CD14-positive monocyte (primary cell): ENCODE measurements around the gene NTMT2. TPM values are rescaled to one million over a fixed set of nuclear protein-coding genes. Genes with fewer than 3 reads are reported as not detected.

Source experiments
- DNase-seq, 3 donors: peaks; one replicate each; pipeline ENCODE4 v3.0.0-alpha.2; 2011 to 2022
- H2AFZ ChIP-seq: 2 replicates; pipeline ENCODE4 v1.6.0; 2012; ENCODE audit warnings: mild to moderate bottlenecking, low read depth, low read length, inconsistent platforms; ENCODE audit not compliant: insufficient read depth, poor library complexity, severe bottlenecking
- H3K27ac ChIP-seq, 2 donors: 1 replicate in 1 of 2; 2 replicates in 1 of 2; pipeline ENCODE4 v1.5.1; 2012 to 2013; ENCODE audit warnings: low read length in 2 of 2, control low read depth in 1 of 2, inconsistent platforms in 1 of 2, low read depth in 1 of 2, mild to moderate bottlenecking in 1 of 2
- H3K27me3 ChIP-seq, 2 donors: one replicate each; pipeline versions ENCODE4 v1.6.0 to v1.6.1; 2011 to 2013; ENCODE audit warnings: low read length in 2 of 2; ENCODE audit not compliant: control insufficient read depth in 2 of 2, insufficient read depth in 2 of 2
- H3K36me3 ChIP-seq, 2 donors: replicated peaks in 1 of 2; 1 replicate in 1 of 2; 2 replicates in 1 of 2; pipeline versions ENCODE4 v1.5.1 to v1.6.1; 2012 to 2013; ENCODE audit warnings: low read length in 2 of 2, control low read depth in 1 of 2, inconsistent platforms in 1 of 2, mild to moderate bottlenecking in 1 of 2; ENCODE audit not compliant: insufficient read depth in 2 of 2, control insufficient read depth in 1 of 2
- H3K4me1 ChIP-seq, 2 donors: 1 replicate in 1 of 2; 2 replicates in 1 of 2; pipeline versions ENCODE4 v1.5.1 to v1.6.1; 2012 to 2013; ENCODE audit warnings: low read length in 2 of 2, control low read depth in 1 of 2, inconsistent platforms in 1 of 2, mild to moderate bottlenecking in 1 of 2, moderate library complexity in 1 of 2; ENCODE audit not compliant: insufficient read depth in 2 of 2, control insufficient read depth in 1 of 2
- H3K4me2 ChIP-seq: replicated peaks from 2 replicates; pipeline ENCODE3; 2012; ENCODE audit warnings: low read length, moderate library complexity, mild to moderate bottlenecking; ENCODE audit not compliant: poor library complexity, severe bottlenecking; ENCODE audit errors: extremely low read depth
- H3K4me3 ChIP-seq, 3 experiments: fragments of 200-600 bp in 1 of 3; sonication (generic) in 1 of 3; replicated peaks in 1 of 3; 1 replicate in 2 of 3; 2 replicates in 1 of 3; pipeline ENCODE4 v1.5.1; 2011 to 2013; ENCODE audit warnings: low read length in 3 of 3, mild to moderate bottlenecking in 3 of 3, control low read depth in 2 of 3, low read depth in 2 of 3, inconsistent platforms in 1 of 3, moderate library complexity in 1 of 3
- H3K79me2 ChIP-seq: 2 replicates; pipeline ENCODE4 v1.6.0; 2012; ENCODE audit warnings: mild to moderate bottlenecking, control low read depth, inconsistent platforms, low read length, moderate library complexity; ENCODE audit not compliant: insufficient read depth
- H3K9ac ChIP-seq: 2 replicates; pipeline ENCODE4 v1.6.0; 2017; ENCODE audit warnings: low read length, mild to moderate bottlenecking; ENCODE audit not compliant: insufficient read depth, poor library complexity, severe bottlenecking
- H3K9me3 ChIP-seq, 2 donors: replicated peaks in 1 of 2; 1 replicate in 1 of 2; 2 replicates in 1 of 2; pipeline versions ENCODE4 v1.5.1 to v1.6.1; 2012 to 2013; ENCODE audit warnings: low read length in 2 of 2, control low read depth in 1 of 2; ENCODE audit not compliant: control insufficient read depth in 1 of 2, insufficient read depth in 1 of 2
- H4K20me1 ChIP-seq: 2 replicates; pipeline ENCODE4 v1.6.0; 2012; ENCODE audit warnings: mild to moderate bottlenecking, low read length, control low read depth, moderate library complexity; ENCODE audit not compliant: insufficient read depth
- H3K27ac Mint-ChIP-seq, 7 donors: one replicate each; pipeline ENCODE4 v1.8.0; 2020; ENCODE audit warnings: mild to moderate bottlenecking in 7 of 7, mixed read lengths in 7 of 7, moderate library complexity in 6 of 7, inconsistent platforms in 2 of 7
- H3K27me3 Mint-ChIP-seq, 3 donors: one replicate each; pipeline ENCODE4 v1.8.0; 2021 to 2022; ENCODE audit warnings: low read depth in 3 of 3, mild to moderate bottlenecking in 3 of 3, mixed read lengths in 3 of 3, moderate library complexity in 3 of 3, inconsistent platforms in 1 of 3
- H3K36me3 Mint-ChIP-seq, 2 donors: one replicate each; pipeline ENCODE4 v1.8.0; 2020; ENCODE audit warnings: mixed read lengths in 2 of 2, inconsistent platforms in 1 of 2, mild to moderate bottlenecking in 1 of 2
- H3K4me1 Mint-ChIP-seq: one replicate; pipeline ENCODE4 v1.8.0; 2020; ENCODE audit warnings: mild to moderate bottlenecking, mixed read lengths
- H3K4me3 Mint-ChIP-seq, 2 donors: one replicate each; pipeline ENCODE4 v1.8.0; 2020; ENCODE audit warnings: mild to moderate bottlenecking in 2 of 2, mixed read lengths in 2 of 2, moderate library complexity in 1 of 2
- H3K9me3 Mint-ChIP-seq, 7 donors: one replicate each; pipeline ENCODE4 v1.8.0; 2020 to 2022; ENCODE audit warnings: mixed read lengths in 7 of 7, mild to moderate bottlenecking in 6 of 7, moderate library complexity in 6 of 7, inconsistent platforms in 2 of 7
- intact Hi-C, 2 donors: fragments of 100-400 bp; cut with micrococcal nuclease; formaldehyde crosslinking; loops; one replicate each; pipeline versions ENCODE4 v1.15.0 to v1.15.1; 2023
- polyA plus RNA-seq, 3 donors: library from polyadenylated mRNA; depleted of rRNA in 1 of 3; unstranded in 2 of 3; stranded (reverse) in 1 of 3; fragments of 300-500 nt in 2 of 3; fragments of >200 nt in 1 of 3; fragmentation: Illumina TruSeq in 2 of 3; gene quantifications; 1 replicate in 2 of 3; 2 replicates in 1 of 3; pipeline ENCODE4 v1.2.3, GENCODE V29; 2012 to 2021
- TF ChIP-seq, protein P1 (sequence below): fragments of 200-600 bp; IDR thresholded peaks from one replicate; pipeline ENCODE4 v1.8.0; 2022; ENCODE audit warnings: antibody characterized with exemption, mild to moderate bottlenecking

Gene NTMT2
- polyA plus RNA-seq, 3 donors, result not detected

GRCh38 chr1:170205301-170205700, 59.5 kb downstream of the NTMT2 start:
- Histone ChIP-seq H3K79me2 (no peaks in the 10 kb centered on the region), H3K27ac (no peak overlapping the region), H3K9me3 (peaks cover 8 to 11% of the 10 kb centered on the region in 2 donors), H2AFZ (no peak overlapping the region), H3K27me3 (no peaks in the 10 kb centered on the region), H3K4me1 (no peaks in the 10 kb centered on the region), H3K4me2 (no peak overlapping the region), H3K9ac (no peak overlapping the region), H3K4me3 (no peak overlapping the region), H3K36me3 (no peaks in the 10 kb centered on the region), H4K20me1 (no peaks in the 10 kb centered on the region)
- DNase-seq, result no peak
- Mint-ChIP-seq H3K36me3 (no peaks in the 10 kb centered on the region), H3K4me1 (no peaks in the 10 kb centered on the region), H3K27me3 (peaks cover 0 to 1% (median 0%) of the 10 kb centered on the region in 3 donors), H3K4me3 (no peak overlapping the region), H3K9me3 (peaks cover 3 to 13% (median 11%) of the 10 kb centered on the region in 7 donors), H3K27ac (no peak overlapping the region)
- TF ChIP-seq, protein P1, sequence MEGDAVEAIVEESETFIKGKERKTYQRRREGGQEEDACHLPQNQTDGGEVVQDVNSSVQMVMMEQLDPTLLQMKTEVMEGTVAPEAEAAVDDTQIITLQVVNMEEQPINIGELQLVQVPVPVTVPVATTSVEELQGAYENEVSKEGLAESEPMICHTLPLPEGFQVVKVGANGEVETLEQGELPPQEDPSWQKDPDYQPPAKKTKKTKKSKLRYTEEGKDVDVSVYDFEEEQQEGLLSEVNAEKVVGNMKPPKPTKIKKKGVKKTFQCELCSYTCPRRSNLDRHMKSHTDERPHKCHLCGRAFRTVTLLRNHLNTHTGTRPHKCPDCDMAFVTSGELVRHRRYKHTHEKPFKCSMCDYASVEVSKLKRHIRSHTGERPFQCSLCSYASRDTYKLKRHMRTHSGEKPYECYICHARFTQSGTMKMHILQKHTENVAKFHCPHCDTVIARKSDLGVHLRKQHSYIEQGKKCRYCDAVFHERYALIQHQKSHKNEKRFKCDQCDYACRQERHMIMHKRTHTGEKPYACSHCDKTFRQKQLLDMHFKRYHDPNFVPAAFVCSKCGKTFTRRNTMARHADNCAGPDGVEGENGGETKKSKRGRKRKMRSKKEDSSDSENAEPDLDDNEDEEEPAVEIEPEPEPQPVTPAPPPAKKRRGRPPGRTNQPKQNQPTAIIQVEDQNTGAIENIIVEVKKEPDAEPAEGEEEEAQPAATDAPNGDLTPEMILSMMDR, result no peak
- intact Hi-C loops, result no loop called here

- peaks cover 3 to 13% (median 10%) of the 10 kb centered on the region in 7 donors for H3K9me3 Mint-ChIP-seq
- Histone ChIP-seq H3K27me3 (no peaks in the 10 kb centered on the region), H3K4me3 (no peak overlapping the region), H3K9me3 (peaks cover 8 to 11% of the 10 kb centered on the region in 2 donors), H3K4me1 (no peaks in the 10 kb centered on the region), H2AFZ (no peak overlapping the region), H3K4me2 (no peak overlapping the region), H3K79me2 (no peaks in the 10 kb centered on the region), H3K36me3 (no peaks in the 10 kb centered on the region), H4K20me1 (no peaks in the 10 kb centered on the region), H3K9ac (no peak overlapping the region), H3K27ac (no peak overlapping the region)
- TF ChIP-seq, protein P1, result no peak
- no peak for DNase-seq
- no peak overlapping the region for H3K4me3 Mint-ChIP-seq
- intact Hi-C loops, result no loop called here
- H3K27me3 Mint-ChIP-seq, result peaks cover 0 to 5% (median 1%) of the 10 kb centered on the region in 3 donors
- no peaks in the 10 kb centered on the region for H3K4me1 Mint-ChIP-seq
- H3K27ac Mint-ChIP-seq, result no peak overlapping the region
- H3K36me3 Mint-ChIP-seq, result no peaks in the 10 kb centered on the region
Measured at GRCh38 chr1:170209125-170209524, 63.4 kb downstream of the NTMT2 start.
